ENCODE data around the gene NXPE1. TPM values are rescaled to one million over a fixed set of nuclear protein-coding genes. Genes with fewer than 3 reads are reported as not detected.

NXPE1 gene
- total RNA-seq, 1 experiment from 2014 or later: not detected

- DNase-seq (ENCODE audit: low spot score): peak; percentile 13
These were observed 2.7 kb upstream of the NXPE1 start for GRCh38 chr11:114562166-114562916.

- no peak for DNase-seq (ENCODE audit: low spot score)
These were observed 3.5 kb downstream of the NXPE1 start for GRCh38 chr11:114556135-114556534.

GRCh38 chr11:114553642-114554041 lies 6.0 kb downstream of the NXPE1 start:
- DNase-seq (ENCODE audit: low spot score): no peak

GRCh38 chr11:114551060-114551459 lies 8.6 kb downstream of the NXPE1 start:
- DNase-seq (ENCODE audit: low spot score): no peak

- no peak for DNase-seq (ENCODE audit: low spot score)
These were observed 34.0 kb downstream of the NXPE1 start for GRCh38 chr11:114525682-114526081.

GRCh38 chr11:114524122-114524521 lies 35.6 kb downstream of the NXPE1 start:
- no peak for DNase-seq (ENCODE audit: low spot score)

GRCh38 chr11:114522818-114523217 lies 36.9 kb downstream of the NXPE1 start:
- no peak for DNase-seq (ENCODE audit: low spot score)

GRCh38 chr11:114511538-114511937 lies 48.1 kb downstream of the NXPE1 start:
- DNase-seq (ENCODE audit: low spot score): no peak

GRCh38 chr11:114511079-114511478 lies 48.6 kb downstream of the NXPE1 start:
- no peak for DNase-seq (ENCODE audit: low spot score)

GRCh38 chr11:114501901-114502300 lies 57.8 kb downstream of the NXPE1 start:
- no peak for DNase-seq (ENCODE audit: low spot score)

- no peak for DNase-seq (ENCODE audit: low spot score)
These were observed 59.9 kb downstream of the NXPE1 start for GRCh38 chr11:114499756-114500155.

GRCh38 chr11:114496915-114497314 lies 62.8 kb downstream of the NXPE1 start:
- DNase-seq (ENCODE audit: low spot score): no peak

- DNase-seq (ENCODE audit: low spot score): no peak
These were observed 75.8 kb downstream of the NXPE1 start for GRCh38 chr11:114483929-114484328.

GRCh38 chr11:114482114-114482513 lies 77.6 kb downstream of the NXPE1 start:
- DNase-seq (ENCODE audit: low spot score): no peak

- no peak for DNase-seq (ENCODE audit: low spot score)
These were observed 80.3 kb downstream of the NXPE1 start for GRCh38 chr11:114479331-114479730.

- peak; percentile 37 for DNase-seq (ENCODE audit: low spot score)
These were observed 80.9 kb downstream of the NXPE1 start for GRCh38 chr11:114478768-114479167.

- no peak for DNase-seq (ENCODE audit: low spot score)
These were observed 81.7 kb downstream of the NXPE1 start for GRCh38 chr11:114478001-114478410.

GRCh38 chr11:114472661-114473060 lies 87.0 kb downstream of the NXPE1 start:
- DNase-seq (ENCODE audit: low spot score): no peak

Other genes with a start within 250 kb of the NXPE1 start
- 5.8 and 7.9 TPM in 2 replicates for gene C11orf71, start 159.4 kb downstream of the NXPE1 start, total RNA-seq (2014; rRNA removed; shearing (Covaris generic))
- gene RBM7, start 159.2 kb downstream of the NXPE1 start, total RNA-seq (2014; rRNA removed; shearing (Covaris generic)): 55.1 and 59.9 TPM in 2 replicates
- gene REXO2, start 120.4 kb downstream of the NXPE1 start, total RNA-seq (2014; rRNA removed; shearing (Covaris generic)): 166 and 175 TPM in 2 replicates
- not detected in 2 replicates for gene NXPE4, start 35.9 kb upstream of the NXPE1 start, total RNA-seq (2014; rRNA removed; shearing (Covaris generic))
- not detected in 2 replicates for gene NXPE2, start 118.6 kb upstream of the NXPE1 start, total RNA-seq (2014; rRNA removed; shearing (Covaris generic))

Measured in H4 (cell line).